Activated CD8-positive, alpha-beta memory T cell treated with anti-CD3 and anti-CD28 coated beads, Interleukin-2, amount 50 U/mL, for 24 hours (primary cell): ENCODE measurements around the gene PBRM1.
"Not testable (repeated sequence)": the region's sequence is repeated elsewhere in the genome, so short reads cannot be mapped to it uniquely, and the experiment has no call there.

Experiments
- DNase-seq: peaks from one replicate; pipeline ENCODE4 v3.0.0-alpha.2; 2020; ENCODE audit errors: extremely low read depth

The PBRM1 gene

GRCh38 chr3:52685709-52686691 lies at the start of gene PBRM1, which contains the start of gene GNL3:
Gene PBRM1 (minus strand): TSS chr3:52685913.
Gene GNL3 (plus strand): TSS chr3:52686032. CDS start chr3:52686093, 61 bp downstream.
- peak; percentile 74 for DNase-seq

GRCh38 chr3:52733256-52733891 lies 47.7 kb upstream of the PBRM1 start:
- DNase-seq, result no peak

GRCh38 chr3:52731590-52731989 lies 45.9 kb upstream of the PBRM1 start:
- DNase-seq, result no peak

GRCh38 chr3:52730681-52731080 lies 45.0 kb upstream of the PBRM1 start:
- DNase-seq, result no peak

- DNase-seq, result not testable (repeated sequence)
These were observed 43.0 kb upstream of the PBRM1 start for GRCh38 chr3:52728753-52729152.

GRCh38 chr3:52724511-52724910 lies 38.8 kb upstream of the PBRM1 start:
- DNase-seq, result no peak

GRCh38 chr3:52723935-52724334 lies 38.2 kb upstream of the PBRM1 start:
- no peak for DNase-seq

- DNase-seq, result no peak
These were observed 36.8 kb upstream of the PBRM1 start for GRCh38 chr3:52722491-52722890.

GRCh38 chr3:52721730-52722008 lies 36.0 kb upstream of the PBRM1 start:
- DNase-seq, result no peak

GRCh38 chr3:52721002-52721729 lies 35.5 kb upstream of the PBRM1 start:
- no peak for DNase-seq

GRCh38 chr3:52719618-52720017 lies 33.9 kb upstream of the PBRM1 start:
- DNase-seq, result no peak

GRCh38 chr3:52715714-52716305 lies 30.1 kb upstream of the PBRM1 start:
- no peak for DNase-seq

GRCh38 chr3:52714335-52715302 lies 28.9 kb upstream of the PBRM1 start:
- no peak for DNase-seq

- no peak for DNase-seq
These were observed 26.8 kb upstream of the PBRM1 start for GRCh38 chr3:52712291-52713212.

- no peak for DNase-seq
These were observed 24.8 kb upstream of the PBRM1 start for GRCh38 chr3:52710512-52710911.

GRCh38 chr3:52707585-52707984 lies 21.9 kb upstream of the PBRM1 start:
- DNase-seq, result no peak

- peak; percentile 39 for DNase-seq
These were observed 20.3 kb upstream of the PBRM1 start, which contains the start of the genes GLT8D1 and SPCS1 for GRCh38 chr3:52705688-52706686. Gene GLT8D1 (minus strand): TSS chr3:52705791. CDS start chr3:52700460, 5,331 bp downstream. Gene SPCS1 (plus strand): TSS chr3:52706106. CDS start chr3:52706247, 141 bp downstream.

GRCh38 chr3:52705438-52705687 lies 19.6 kb upstream of the PBRM1 start:
- DNase-seq, result peak; percentile 17
